ENCODE measurements around the gene KLHDC4. TPM values are rescaled to one million over a fixed set of nuclear protein-coding genes. Genes with fewer than 3 reads are reported as not detected.

KLHDC4 gene
- total RNA-seq, 1 donor from 2014 or later = 20.4 TPM

DNA sequence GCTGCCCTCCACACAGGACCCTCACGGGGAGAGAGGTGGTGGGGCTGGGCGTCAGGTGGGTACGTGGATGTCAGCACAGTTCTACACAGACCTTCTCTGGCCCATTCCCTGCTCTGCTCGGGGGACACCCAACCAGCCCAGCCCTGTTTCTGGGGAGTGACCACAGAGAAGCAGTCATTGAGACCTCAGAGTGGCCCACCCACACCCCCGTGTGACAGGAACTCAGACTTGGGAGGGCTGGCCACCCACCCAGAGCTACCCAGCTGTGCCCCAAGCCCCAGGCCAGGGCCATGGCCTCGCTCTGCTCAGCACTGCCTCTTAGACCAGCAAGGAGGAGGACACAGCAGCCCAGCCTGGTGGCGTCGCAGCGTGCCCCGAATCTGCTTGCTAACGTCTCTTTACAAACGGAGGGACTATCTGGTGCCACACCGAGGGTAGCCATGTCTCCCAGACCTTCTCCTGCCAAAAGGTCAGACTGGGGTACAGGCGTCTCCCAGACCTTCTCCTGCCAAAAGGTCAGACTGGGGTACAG is 77.7 kb downstream of the KLHDC4 start:
- no peaks in the 10 kb centered on the region for H3K9me3 ChIP-seq (ENCODE audit: control insufficient read depth in 3 of 3, low read length in 3 of 3)
- H3K9ac ChIP-seq (ENCODE audit: low read depth in 1 of 3, low read length in 3 of 3) = no peak overlapping the region
- peaks cover 0 to 13% (median 6%) of the 10 kb centered on the region in 3 donors for H3K4me1 ChIP-seq (ENCODE audit: control insufficient read depth in 3 of 3, insufficient read depth in 3 of 3, low read length in 3 of 3)
- H3K36me3 ChIP-seq (ENCODE audit: control insufficient read depth in 3 of 3, insufficient read depth in 3 of 3, low read length in 3 of 3) = no peaks in the 10 kb centered on the region
- H3K4me3 ChIP-seq (ENCODE audit: low read length in 3 of 3) = no peak overlapping the region
- H3K27me3 ChIP-seq (ENCODE audit: control insufficient read depth in 3 of 3, insufficient read depth in 3 of 3, low read length in 3 of 3) = peaks cover 63 to 75% (median 66%) of the 10 kb centered on the region in 3 donors
- H3K27ac ChIP-seq (ENCODE audit: low read depth, low read length) = no peak overlapping the region

DNA sequence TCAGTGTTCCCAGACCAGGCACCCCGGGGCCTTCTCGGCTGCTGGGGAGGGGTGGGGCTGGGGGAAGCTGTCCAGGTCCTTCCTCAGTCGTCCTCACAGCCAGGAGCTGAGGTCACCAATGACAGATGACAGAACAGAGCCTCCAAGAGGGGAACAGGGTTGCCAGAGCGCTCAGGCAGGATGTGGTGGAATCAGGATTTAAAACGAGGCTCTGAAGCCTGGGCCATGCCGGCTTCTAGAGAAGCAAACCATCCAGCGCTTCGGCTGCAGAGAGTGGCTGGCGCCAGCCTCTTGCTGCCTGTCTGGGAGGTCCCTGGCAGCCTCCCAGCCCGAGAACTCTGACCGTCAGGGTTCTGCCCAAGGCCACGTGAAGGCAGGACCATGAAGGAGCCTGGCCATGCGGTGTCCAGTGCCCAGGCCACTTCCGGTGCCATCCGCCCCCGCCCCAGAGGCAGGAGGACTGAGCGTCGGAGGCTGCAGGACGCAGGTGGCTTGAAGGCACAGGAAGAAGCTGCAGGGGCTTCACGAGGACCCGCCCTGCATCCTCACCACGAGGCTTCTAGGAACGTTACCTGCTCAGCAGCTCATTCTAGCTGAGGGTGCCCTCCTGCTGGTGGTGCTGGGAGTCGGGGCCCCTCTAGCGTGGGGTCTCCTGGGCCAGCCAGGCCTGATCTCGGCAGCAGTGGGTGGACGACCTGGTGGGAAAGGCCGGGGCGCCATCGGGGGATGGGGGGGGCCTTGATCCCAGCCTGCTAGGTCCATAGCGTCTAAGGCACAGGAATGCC is 78.5 kb downstream of the KLHDC4 start:
- Histone ChIP-seq H3K4me3 (ENCODE audit: low read length in 3 of 3) (no peak overlapping the region), H3K4me1 (ENCODE audit: control insufficient read depth in 3 of 3, insufficient read depth in 3 of 3, low read length in 3 of 3) (peaks cover 0 to 13% (median 6%) of the 10 kb centered on the region in 3 donors), H3K9ac (ENCODE audit: low read depth in 1 of 3, low read length in 3 of 3) (no peak overlapping the region), H3K9me3 (ENCODE audit: control insufficient read depth in 3 of 3, low read length in 3 of 3) (no peaks in the 10 kb centered on the region), H3K36me3 (ENCODE audit: control insufficient read depth in 3 of 3, insufficient read depth in 3 of 3, low read length in 3 of 3) (no peaks in the 10 kb centered on the region), H3K27me3 (ENCODE audit: control insufficient read depth in 3 of 3, insufficient read depth in 3 of 3, low read length in 3 of 3) (peaks cover 70 to 82% (median 73%) of the 10 kb centered on the region in 3 donors), H3K27ac (ENCODE audit: low read depth, low read length) (no peak overlapping the region)

DNA sequence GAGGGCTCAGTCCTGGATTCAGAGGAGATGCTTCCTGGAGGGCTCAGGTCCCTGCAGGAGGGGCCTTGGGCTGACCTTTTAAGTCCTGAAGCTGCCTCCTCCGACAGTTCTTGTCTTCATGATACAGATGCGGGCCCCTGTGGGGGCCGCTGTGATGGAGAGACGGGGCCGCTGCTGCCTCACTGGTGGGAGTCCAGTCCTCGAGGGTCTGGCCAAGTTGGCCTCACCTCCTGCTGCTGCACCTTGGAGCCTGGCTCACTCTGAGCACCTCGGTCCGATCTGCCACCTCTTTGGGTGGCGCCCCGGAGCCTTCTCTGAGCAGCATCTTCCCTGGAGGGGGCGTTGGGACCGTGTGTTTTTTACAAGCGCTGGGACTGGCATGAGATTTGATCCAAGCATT is 79.1 kb downstream of the KLHDC4 start:
- H3K9ac ChIP-seq (ENCODE audit: low read depth in 1 of 3, low read length in 3 of 3) = no peak overlapping the region
- H3K27ac ChIP-seq (ENCODE audit: low read depth, low read length) = no peak overlapping the region
- peaks cover 0 to 8% (median 2%) of the 10 kb centered on the region in 3 donors for H3K4me1 ChIP-seq (ENCODE audit: control insufficient read depth in 3 of 3, insufficient read depth in 3 of 3, low read length in 3 of 3)
- peaks cover 73 to 83% (median 74%) of the 10 kb centered on the region in 3 donors for H3K27me3 ChIP-seq (ENCODE audit: control insufficient read depth in 3 of 3, insufficient read depth in 3 of 3, low read length in 3 of 3)
- no peaks in the 10 kb centered on the region for H3K36me3 ChIP-seq (ENCODE audit: control insufficient read depth in 3 of 3, insufficient read depth in 3 of 3, low read length in 3 of 3)
- no peak overlapping the region for H3K4me3 ChIP-seq (ENCODE audit: low read length in 3 of 3)
- H3K9me3 ChIP-seq (ENCODE audit: control insufficient read depth in 3 of 3, low read length in 3 of 3) = no peaks in the 10 kb centered on the region

DNA sequence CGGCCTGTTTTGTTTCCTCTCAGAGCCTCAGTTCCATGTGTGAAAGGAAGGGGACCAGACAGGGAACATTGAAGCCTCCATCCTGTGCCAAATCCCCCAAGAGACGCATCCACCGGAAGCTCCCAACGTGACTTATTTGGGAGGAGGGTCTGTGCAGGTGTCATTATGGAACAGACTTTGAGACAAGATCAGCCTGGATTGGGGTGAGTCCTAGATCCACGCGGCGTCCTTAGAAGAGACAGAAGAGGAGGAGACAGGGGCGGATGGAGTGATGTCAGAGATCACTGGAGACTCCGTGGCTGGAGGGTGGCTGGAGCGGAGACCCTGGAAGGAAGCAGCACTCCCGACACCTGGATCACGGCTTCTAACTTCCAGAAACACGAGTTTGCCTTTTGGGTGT is 80.0 kb downstream of the KLHDC4 start:
- Histone ChIP-seq H3K36me3 (ENCODE audit: control insufficient read depth in 3 of 3, insufficient read depth in 3 of 3, low read length in 3 of 3) (no peaks in the 10 kb centered on the region), H3K27ac (ENCODE audit: low read depth, low read length) (no peak overlapping the region), H3K9me3 (ENCODE audit: control insufficient read depth in 3 of 3, low read length in 3 of 3) (no peaks in the 10 kb centered on the region), H3K27me3 (ENCODE audit: control insufficient read depth in 3 of 3, insufficient read depth in 3 of 3, low read length in 3 of 3) (peaks cover 67 to 77% (median 69%) of the 10 kb centered on the region in 3 donors), H3K4me1 (ENCODE audit: control insufficient read depth in 3 of 3, insufficient read depth in 3 of 3, low read length in 3 of 3) (no peaks in the 10 kb centered on the region), H3K9ac (ENCODE audit: low read depth in 1 of 3, low read length in 3 of 3) (no peak overlapping the region), H3K4me3 (ENCODE audit: low read length in 3 of 3) (no peak overlapping the region)

- H3K4me1 ChIP-seq (ENCODE audit: control insufficient read depth in 3 of 3, insufficient read depth in 3 of 3, low read length in 3 of 3) = no peaks in the 10 kb centered on the region
- peaks cover 65 to 77% (median 66%) of the 10 kb centered on the region in 3 donors for H3K27me3 ChIP-seq (ENCODE audit: control insufficient read depth in 3 of 3, insufficient read depth in 3 of 3, low read length in 3 of 3)
- H3K27ac ChIP-seq (ENCODE audit: low read depth, low read length) = no peak overlapping the region
- no peak overlapping the region for H3K4me3 ChIP-seq (ENCODE audit: low read length in 3 of 3)
- H3K9me3 ChIP-seq (ENCODE audit: control insufficient read depth in 3 of 3, low read length in 3 of 3) = no peaks in the 10 kb centered on the region
- no peaks in the 10 kb centered on the region for H3K36me3 ChIP-seq (ENCODE audit: control insufficient read depth in 3 of 3, insufficient read depth in 3 of 3, low read length in 3 of 3)
- no peak overlapping the region for H3K9ac ChIP-seq (ENCODE audit: low read depth in 1 of 3, low read length in 3 of 3)
Observed at GRCh38 chr16:87685405-87685755, 80.4 kb downstream of the KLHDC4 start.

- Histone ChIP-seq H3K36me3 (ENCODE audit: control insufficient read depth in 3 of 3, insufficient read depth in 3 of 3, low read length in 3 of 3) (no peaks in the 10 kb centered on the region), H3K4me3 (ENCODE audit: low read length in 3 of 3) (no peak overlapping the region), H3K4me1 (ENCODE audit: control insufficient read depth in 3 of 3, insufficient read depth in 3 of 3, low read length in 3 of 3) (no peaks in the 10 kb centered on the region), H3K27ac (ENCODE audit: low read depth, low read length) (no peak overlapping the region), H3K27me3 (ENCODE audit: control insufficient read depth in 3 of 3, insufficient read depth in 3 of 3, low read length in 3 of 3) (peaks cover 61 to 80% (median 69%) of the 10 kb centered on the region in 3 donors), H3K9ac (ENCODE audit: low read depth in 1 of 3, low read length in 3 of 3) (no peak overlapping the region), H3K9me3 (ENCODE audit: control insufficient read depth in 3 of 3, low read length in 3 of 3) (no peaks in the 10 kb centered on the region)
Observed at GRCh38 chr16:87684711-87685404, 80.9 kb downstream of the KLHDC4 start.

DNA sequence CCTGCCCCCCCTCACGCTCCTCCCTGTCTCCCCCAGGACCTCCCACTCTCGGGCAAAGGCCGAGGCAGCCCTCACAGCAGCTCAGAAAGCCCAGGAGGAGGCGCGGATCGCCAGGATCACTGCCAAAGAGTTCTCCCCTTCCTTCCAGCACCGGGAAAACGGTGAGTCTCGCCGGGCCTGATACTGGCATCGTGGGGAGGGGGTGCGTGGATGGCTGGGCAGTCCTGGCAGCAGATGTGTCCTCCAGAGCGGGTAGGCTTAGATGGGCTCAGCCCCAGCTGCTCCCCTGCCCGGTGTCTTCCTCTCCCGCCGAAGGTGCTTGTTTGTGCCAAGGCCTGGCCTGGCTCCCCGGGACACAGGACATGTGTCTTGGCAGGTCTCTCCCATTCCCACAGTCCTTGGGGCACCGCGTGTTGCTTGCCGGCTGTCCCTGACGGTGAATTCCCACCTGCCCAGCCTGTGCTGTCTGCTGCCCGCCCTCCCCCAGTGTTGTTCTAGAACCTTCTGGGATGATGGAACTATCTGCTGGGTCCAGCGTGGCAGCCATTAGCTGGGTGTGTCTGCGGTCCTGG is 81.6 kb downstream of the KLHDC4 start:
- Histone ChIP-seq H3K4me1 (ENCODE audit: control insufficient read depth in 3 of 3, insufficient read depth in 3 of 3, low read length in 3 of 3) (no peaks in the 10 kb centered on the region), H3K27me3 (ENCODE audit: control insufficient read depth in 3 of 3, insufficient read depth in 3 of 3, low read length in 3 of 3) (peaks cover 62 to 82% (median 72%) of the 10 kb centered on the region in 3 donors), H3K4me3 (ENCODE audit: low read length in 3 of 3) (no peak overlapping the region), H3K9me3 (ENCODE audit: control insufficient read depth in 3 of 3, low read length in 3 of 3) (no peaks in the 10 kb centered on the region), H3K36me3 (ENCODE audit: control insufficient read depth in 3 of 3, insufficient read depth in 3 of 3, low read length in 3 of 3) (no peaks in the 10 kb centered on the region), H3K9ac (ENCODE audit: low read depth in 1 of 3, low read length in 3 of 3) (no peak overlapping the region), H3K27ac (ENCODE audit: low read depth, low read length) (no peak overlapping the region)

- Histone ChIP-seq H3K9me3 (ENCODE audit: control insufficient read depth in 3 of 3, low read length in 3 of 3) (no peaks in the 10 kb centered on the region), H3K4me3 (ENCODE audit: low read length in 3 of 3) (no peak overlapping the region), H3K36me3 (ENCODE audit: control insufficient read depth in 3 of 3, insufficient read depth in 3 of 3, low read length in 3 of 3) (no peaks in the 10 kb centered on the region), H3K4me1 (ENCODE audit: control insufficient read depth in 3 of 3, insufficient read depth in 3 of 3, low read length in 3 of 3) (no peaks in the 10 kb centered on the region), H3K27ac (ENCODE audit: low read depth, low read length) (no peak overlapping the region), H3K9ac (ENCODE audit: low read depth in 1 of 3, low read length in 3 of 3) (no peak overlapping the region), H3K27me3 (ENCODE audit: control insufficient read depth in 3 of 3, insufficient read depth in 3 of 3, low read length in 3 of 3) (peaks cover 55 to 75% (median 69%) of the 10 kb centered on the region in 3 donors)
Observed at GRCh38 chr16:87682852-87683399, 82.9 kb downstream of the KLHDC4 start.

DNA sequence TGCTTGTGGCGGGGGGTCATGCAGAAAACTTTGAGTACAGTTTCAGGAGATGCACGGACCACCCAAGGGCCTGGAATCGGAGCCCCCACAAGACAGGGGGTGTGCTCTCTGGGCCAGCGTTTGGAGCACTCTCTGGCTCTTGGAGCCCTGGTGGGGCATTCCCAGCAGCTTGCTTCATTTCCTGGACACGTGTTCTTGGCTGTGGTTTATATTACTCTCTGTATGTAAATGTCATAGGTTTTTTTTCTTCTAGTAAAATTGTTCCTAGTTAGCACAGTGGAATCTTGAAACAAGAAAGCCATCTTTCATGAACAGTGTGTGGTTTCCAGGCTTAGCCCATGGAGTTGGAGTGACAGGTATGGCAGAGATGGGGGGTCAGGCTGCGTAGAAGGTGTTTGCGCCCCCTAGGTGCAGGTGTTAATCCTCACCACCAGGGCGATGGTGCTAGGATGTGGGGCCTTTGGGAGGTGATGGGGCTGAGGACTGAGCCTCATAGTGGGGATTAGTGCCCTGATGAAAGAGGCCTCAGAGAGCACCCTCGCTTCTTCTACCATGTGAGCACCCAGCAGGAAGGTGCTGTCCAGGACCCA is 83.7 kb downstream of the KLHDC4 start:
- no peak overlapping the region for H3K9ac ChIP-seq (ENCODE audit: low read depth in 1 of 3, low read length in 3 of 3)
- peaks cover 49 to 72% (median 69%) of the 10 kb centered on the region in 3 donors for H3K27me3 ChIP-seq (ENCODE audit: control insufficient read depth in 3 of 3, insufficient read depth in 3 of 3, low read length in 3 of 3)
- no peaks in the 10 kb centered on the region for H3K9me3 ChIP-seq (ENCODE audit: control insufficient read depth in 3 of 3, low read length in 3 of 3)
- no peak overlapping the region for H3K27ac ChIP-seq (ENCODE audit: low read depth, low read length)
- H3K4me1 ChIP-seq (ENCODE audit: control insufficient read depth in 3 of 3, insufficient read depth in 3 of 3, low read length in 3 of 3) = no peaks in the 10 kb centered on the region
- H3K4me3 ChIP-seq (ENCODE audit: low read length in 3 of 3) = no peak overlapping the region
- H3K36me3 ChIP-seq (ENCODE audit: control insufficient read depth in 3 of 3, insufficient read depth in 3 of 3, low read length in 3 of 3) = no peaks in the 10 kb centered on the region

Data from skeletal muscle tissue (tissue), 4 donors.